Kidney (tissue), 14 donors: Measurements from ENCODE around the gene COL15A1. TPM values are rescaled to one million over a fixed set of nuclear protein-coding genes. Genes with fewer than 3 reads are reported as not detected.

Experiments
- DNase-seq, 5 donors: peaks; one replicate each; pipeline ENCODE4 v3.0.0-alpha.2; 2013 to 2020
- FAIRE-seq: peaks from 2 replicates; lab custom pipeline; 2012; peaks lifted over from hg19 to GRCh38; lab: Jason Lieb, UNC
- H3K27ac ChIP-seq, 2 donors: one replicate each; pipeline ENCODE4 v1.7.0; 2013; ENCODE audit warnings: low read depth in 2 of 2, low read length in 2 of 2, inconsistent platforms in 1 of 2
- H3K27me3 ChIP-seq: one replicate; pipeline ENCODE4 v1.7.1; 2013; ENCODE audit warnings: low read length, inconsistent platforms; ENCODE audit not compliant: control insufficient read depth, insufficient read depth
- H3K36me3 ChIP-seq, 3 donors: one replicate each; pipeline versions ENCODE4 v1.7.0 to v1.7.1; 2013; ENCODE audit warnings: low read length in 3 of 3, control low read depth in 1 of 3, inconsistent platforms in 1 of 3; ENCODE audit not compliant: insufficient read depth in 3 of 3, control insufficient read depth in 2 of 3
- H3K4me1 ChIP-seq, 3 donors: one replicate each; pipeline versions ENCODE4 v1.7.0 to v1.7.1; 2013; ENCODE audit warnings: low read length in 3 of 3, inconsistent platforms in 1 of 3, low read depth in 1 of 3; ENCODE audit not compliant: control insufficient read depth in 2 of 3, insufficient read depth in 2 of 3
- H3K4me3 ChIP-seq, 3 donors: one replicate each; pipeline versions ENCODE4 v1.7.0 to v1.8.1; 2013; ENCODE audit warnings: low read length in 3 of 3, control low read depth in 1 of 3, inconsistent platforms in 1 of 3
- H3K9ac ChIP-seq, 3 donors: one replicate each; pipeline versions ENCODE4 v1.7.0 to v1.7.1; 2013; ENCODE audit warnings: low read length in 3 of 3, control low read depth in 1 of 3, inconsistent platforms in 1 of 3
- H3K9me3 ChIP-seq, 3 donors: one replicate each; pipeline versions ENCODE4 v1.7.0 to v1.7.1; 2013; ENCODE audit warnings: low read length in 3 of 3, control low read depth in 1 of 3, inconsistent platforms in 1 of 3; ENCODE audit not compliant: control insufficient read depth in 2 of 3, insufficient read depth in 1 of 3
- intact Hi-C: fragments of 100-400 bp; cut with DNase I; formaldehyde crosslinking; loops from one replicate; pipeline ENCODE4 v1.11.1; 2022
- polyA plus RNA-seq: library from polyadenylated mRNA; stranded (reverse); fragments of 350-450 nt; fragmentation: Illumina TruSeq; extraction: RNeasy Lipid Tissue Mini Kit (QIAGEN cat#74804); gene quantifications from one replicate; pipeline ENCODE4 v1.2.3, GENCODE V29; 2014; ENCODE audit warnings: low read depth, low replicate concordance; ENCODE audit not compliant: insufficient read depth
- total RNA-seq: library from RNA; stranded (reverse); fragmentation: NEBNext Ultra II Directional; extraction: Animal tissue kit (Norgen Biotek cat#: 25700); gene quantifications from one replicate; pipeline ENCODE4 v1.2.1, GENCODE V29; 2021
- TF ChIP-seq, protein P1 (sequence below): IDR thresholded peaks from 3 replicates; pipeline ENCODE4 v1.5.1; 2012; ENCODE audit warnings: mild to moderate bottlenecking, moderate library complexity, borderline replicate concordance; ENCODE audit not compliant: insufficient read depth; ENCODE audit errors: extremely low read depth
- donor health status: control.
- donor health status: control.
- donor health status: control.
- donor health status: control.
- donor health status: control.
- donor health status: DM: yes; HTN: yes; CAD: no.
- donor health status: Normal renal cell carcinoma (clear cell type).

The COL15A1 gene
- total and polyA plus RNA-seq, 2 donors from 2014 or later: 4.7 to 42.0 TPM

DNA sequence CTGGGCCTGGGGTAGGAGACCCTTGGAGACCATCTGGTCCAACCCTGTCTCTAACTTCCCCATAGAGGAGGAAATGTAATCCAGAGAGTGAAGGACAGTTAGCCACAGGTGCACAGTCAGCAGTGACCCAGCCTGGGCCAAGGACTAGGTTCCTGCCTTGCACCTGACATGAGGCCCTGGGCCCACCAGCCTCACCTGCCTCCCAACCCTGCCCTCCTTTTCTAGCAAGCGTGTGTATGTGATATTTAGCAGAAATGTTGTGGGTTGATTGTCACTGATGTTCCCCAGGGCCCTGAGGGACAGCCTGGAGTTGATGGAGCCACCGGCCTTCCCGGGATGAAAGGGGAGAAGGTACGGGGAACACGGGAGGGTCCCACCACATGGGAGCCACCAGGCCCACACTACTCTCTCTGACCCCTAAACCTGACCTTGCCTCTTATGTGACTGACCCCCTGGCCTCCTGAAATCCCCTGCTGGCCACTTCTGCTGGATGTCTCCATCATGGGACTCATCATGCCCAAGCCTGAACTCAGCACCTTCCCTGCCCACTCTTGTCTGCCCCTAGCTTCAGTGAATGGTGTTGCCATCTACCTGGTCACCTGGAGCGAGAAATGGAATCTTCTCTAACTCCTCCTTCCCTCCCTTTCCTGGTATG is 82.0 kb downstream of the COL15A1 start:
- Histone ChIP-seq H3K27ac (no peak overlapping the region), H3K9me3 (no peaks in the 10 kb centered on the region), H3K36me3 (no peaks in the 10 kb centered on the region), H3K4me3 (no peak overlapping the region), H3K4me1 (no peaks in the 10 kb centered on the region), H3K9ac (no peak overlapping the region), H3K27me3 (no peaks in the 10 kb centered on the region)
- no peak for DNase-seq
- TF ChIP-seq, protein P1, sequence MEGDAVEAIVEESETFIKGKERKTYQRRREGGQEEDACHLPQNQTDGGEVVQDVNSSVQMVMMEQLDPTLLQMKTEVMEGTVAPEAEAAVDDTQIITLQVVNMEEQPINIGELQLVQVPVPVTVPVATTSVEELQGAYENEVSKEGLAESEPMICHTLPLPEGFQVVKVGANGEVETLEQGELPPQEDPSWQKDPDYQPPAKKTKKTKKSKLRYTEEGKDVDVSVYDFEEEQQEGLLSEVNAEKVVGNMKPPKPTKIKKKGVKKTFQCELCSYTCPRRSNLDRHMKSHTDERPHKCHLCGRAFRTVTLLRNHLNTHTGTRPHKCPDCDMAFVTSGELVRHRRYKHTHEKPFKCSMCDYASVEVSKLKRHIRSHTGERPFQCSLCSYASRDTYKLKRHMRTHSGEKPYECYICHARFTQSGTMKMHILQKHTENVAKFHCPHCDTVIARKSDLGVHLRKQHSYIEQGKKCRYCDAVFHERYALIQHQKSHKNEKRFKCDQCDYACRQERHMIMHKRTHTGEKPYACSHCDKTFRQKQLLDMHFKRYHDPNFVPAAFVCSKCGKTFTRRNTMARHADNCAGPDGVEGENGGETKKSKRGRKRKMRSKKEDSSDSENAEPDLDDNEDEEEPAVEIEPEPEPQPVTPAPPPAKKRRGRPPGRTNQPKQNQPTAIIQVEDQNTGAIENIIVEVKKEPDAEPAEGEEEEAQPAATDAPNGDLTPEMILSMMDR: no peak
- FAIRE-seq: no peak
- intact Hi-C loops: no loop called here

DNA sequence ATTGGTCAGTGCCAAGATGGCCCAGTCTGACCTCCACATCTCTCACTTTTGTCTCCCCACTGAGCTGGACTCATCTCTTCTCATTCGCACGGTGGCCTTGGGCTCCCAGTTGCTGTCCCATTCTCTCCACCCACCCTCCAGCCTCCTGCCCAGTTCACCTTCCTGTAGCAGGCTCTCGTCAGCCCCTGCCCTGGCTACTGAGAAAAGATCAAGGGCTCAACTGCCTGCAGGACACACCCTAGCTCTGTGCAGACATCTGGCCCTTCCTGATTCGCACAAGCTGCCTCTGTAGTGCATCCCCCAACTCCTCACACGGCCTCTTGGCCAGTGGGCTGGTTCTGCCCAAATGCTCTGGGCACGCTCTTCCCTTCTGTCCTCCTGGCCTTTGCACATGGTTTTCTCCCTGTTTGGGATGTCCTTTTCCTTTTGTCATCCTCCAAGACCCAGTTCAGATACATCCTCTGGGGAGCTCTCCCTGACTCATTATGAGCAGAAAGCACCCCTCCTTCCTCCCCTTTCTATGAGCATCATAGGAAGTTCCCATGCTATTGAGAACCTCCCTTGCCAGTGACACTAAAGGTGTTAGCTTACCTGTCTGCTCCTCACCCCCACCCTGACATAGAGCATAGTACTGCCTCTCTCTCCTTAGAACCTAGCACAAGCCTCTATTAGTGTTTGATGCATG is 82.7 kb downstream of the COL15A1 start:
- TF ChIP-seq, protein P1: no peak
- FAIRE-seq: no peak
- no peak overlapping the region for H3K4me3 ChIP-seq
- no peaks in the 10 kb centered on the region for H3K9me3 ChIP-seq
- H3K4me1 ChIP-seq: no peaks in the 10 kb centered on the region
- H3K27me3 ChIP-seq: no peaks in the 10 kb centered on the region
- intact Hi-C loops: no loop called here
- no peak overlapping the region for H3K9ac ChIP-seq
- H3K27ac ChIP-seq: no peak overlapping the region
- no peaks in the 10 kb centered on the region for H3K36me3 ChIP-seq
- DNase-seq: no peak

GRCh38 chr9:99026956-99027298 is 83.2 kb downstream of the COL15A1 start:
- Histone ChIP-seq H3K36me3 (no peaks in the 10 kb centered on the region), H3K9me3 (no peaks in the 10 kb centered on the region), H3K4me1 (no peaks in the 10 kb centered on the region), H3K9ac (no peak overlapping the region), H3K27me3 (no peaks in the 10 kb centered on the region), H3K4me3 (no peak overlapping the region), H3K27ac (no peak overlapping the region)
- FAIRE-seq (no peak), DNase-seq (no peak)
- intact Hi-C loops: no loop called here
- TF ChIP-seq, protein P1: no peak
